Measurements from ENCODE around the gene PCSK5.

PCSK5 gene

DNA sequence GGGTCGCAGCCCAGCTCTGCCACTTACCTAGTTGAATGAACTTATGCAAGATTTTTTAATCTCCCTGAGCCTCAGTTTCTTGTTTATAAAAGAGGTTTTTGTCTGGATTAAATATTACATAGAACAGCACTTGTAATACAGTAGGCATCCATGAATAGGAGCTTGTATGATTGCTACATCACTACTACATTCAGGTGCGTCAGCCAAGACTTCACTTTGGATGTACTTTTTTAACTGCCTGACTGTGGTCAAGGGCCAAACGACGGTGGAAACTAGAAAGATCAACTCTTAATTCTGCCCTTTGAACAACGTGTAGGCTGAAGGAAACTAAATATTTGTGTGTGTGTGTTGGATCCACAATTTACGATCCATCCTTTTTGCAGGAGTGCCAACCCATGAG is 330.9 kb downstream of the PCSK5 start:
- ChIA-PET CTCF (no interaction called here), POLR2A (no interaction called here)
- no peak for DNase-seq (ENCODE audit: low read depth, low spot score)
- H3K4me3 ChIP-seq (ENCODE audit: low read depth, low read length), result no peak overlapping the region
- TF ChIP-seq, protein P1, sequence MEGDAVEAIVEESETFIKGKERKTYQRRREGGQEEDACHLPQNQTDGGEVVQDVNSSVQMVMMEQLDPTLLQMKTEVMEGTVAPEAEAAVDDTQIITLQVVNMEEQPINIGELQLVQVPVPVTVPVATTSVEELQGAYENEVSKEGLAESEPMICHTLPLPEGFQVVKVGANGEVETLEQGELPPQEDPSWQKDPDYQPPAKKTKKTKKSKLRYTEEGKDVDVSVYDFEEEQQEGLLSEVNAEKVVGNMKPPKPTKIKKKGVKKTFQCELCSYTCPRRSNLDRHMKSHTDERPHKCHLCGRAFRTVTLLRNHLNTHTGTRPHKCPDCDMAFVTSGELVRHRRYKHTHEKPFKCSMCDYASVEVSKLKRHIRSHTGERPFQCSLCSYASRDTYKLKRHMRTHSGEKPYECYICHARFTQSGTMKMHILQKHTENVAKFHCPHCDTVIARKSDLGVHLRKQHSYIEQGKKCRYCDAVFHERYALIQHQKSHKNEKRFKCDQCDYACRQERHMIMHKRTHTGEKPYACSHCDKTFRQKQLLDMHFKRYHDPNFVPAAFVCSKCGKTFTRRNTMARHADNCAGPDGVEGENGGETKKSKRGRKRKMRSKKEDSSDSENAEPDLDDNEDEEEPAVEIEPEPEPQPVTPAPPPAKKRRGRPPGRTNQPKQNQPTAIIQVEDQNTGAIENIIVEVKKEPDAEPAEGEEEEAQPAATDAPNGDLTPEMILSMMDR (IDR thresholded peaks at IDR 0.05; ENCODE audit: insufficient read depth, low read length, missing control alignments), result no peak

DNA sequence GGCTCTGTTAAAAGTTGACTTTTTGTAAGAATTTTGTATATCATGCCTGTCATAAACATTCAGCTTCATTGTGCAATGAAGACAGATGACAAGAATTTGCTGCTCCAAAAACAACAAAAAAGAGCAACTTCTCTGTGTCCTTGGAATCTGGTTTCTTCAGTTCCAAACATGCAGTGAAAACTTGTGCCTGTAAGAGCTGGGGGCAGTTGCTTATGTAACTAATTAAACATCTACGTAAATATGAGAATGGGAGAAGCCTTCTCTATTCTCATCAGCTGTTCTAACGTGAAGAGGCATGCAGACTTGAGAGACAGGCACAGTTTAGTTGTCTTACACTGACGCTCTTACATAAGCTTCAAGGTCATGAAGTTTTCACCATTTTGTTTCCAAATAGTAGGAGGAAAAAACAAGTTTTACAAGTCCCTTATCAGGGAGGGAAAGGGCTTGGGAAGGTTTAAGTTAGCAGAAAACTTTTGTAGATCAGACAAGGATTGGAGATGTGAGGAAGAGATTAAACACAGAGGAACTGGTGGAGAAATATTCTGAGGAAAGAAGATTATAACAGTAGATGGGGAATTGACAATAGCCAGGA is 333.4 kb downstream of the PCSK5 start:
- no peak for DNase-seq (ENCODE audit: low read depth, low spot score)
- H3K4me3 ChIP-seq (ENCODE audit: low read depth, low read length), result no peak overlapping the region
- ChIA-PET CTCF (interaction anchor here (1.4 kb wide), 1 partner anchor 19 kb away, joined by 4 read pairs; no protein-coding TSS in a partner anchor), POLR2A (no interaction called here)
- TF ChIP-seq, protein P1 (IDR thresholded peaks at IDR 0.05; ENCODE audit: insufficient read depth, low read length, missing control alignments), result no peak

DNA sequence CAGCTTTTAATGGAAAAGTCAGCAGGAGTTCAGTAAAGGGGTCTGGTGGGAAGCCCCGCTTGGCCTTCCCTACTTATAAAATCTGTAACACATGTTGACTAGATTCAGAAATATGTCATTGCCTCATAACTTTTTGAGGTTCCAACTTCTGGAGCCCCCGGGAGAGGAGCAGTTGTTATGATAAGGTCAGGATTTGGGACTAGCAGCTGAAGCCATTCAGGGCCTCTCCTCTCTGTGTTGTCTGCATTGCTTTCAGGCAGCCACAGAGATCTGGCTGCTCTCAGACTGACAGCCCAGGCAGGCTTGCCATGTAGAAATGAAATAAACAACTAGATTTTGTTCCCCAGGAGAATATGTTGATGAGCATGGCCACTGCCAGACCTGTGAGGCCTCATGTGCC is 336.7 kb downstream of the PCSK5 start:
- no peak for DNase-seq (ENCODE audit: low read depth, low spot score)
- ChIA-PET POLR2A (no interaction called here), CTCF (no interaction called here)
- TF ChIP-seq, protein P1 (IDR thresholded peaks at IDR 0.05; ENCODE audit: insufficient read depth, low read length, missing control alignments), result no peak
- no peak overlapping the region for H3K4me3 ChIP-seq (ENCODE audit: low read depth, low read length)

DNA sequence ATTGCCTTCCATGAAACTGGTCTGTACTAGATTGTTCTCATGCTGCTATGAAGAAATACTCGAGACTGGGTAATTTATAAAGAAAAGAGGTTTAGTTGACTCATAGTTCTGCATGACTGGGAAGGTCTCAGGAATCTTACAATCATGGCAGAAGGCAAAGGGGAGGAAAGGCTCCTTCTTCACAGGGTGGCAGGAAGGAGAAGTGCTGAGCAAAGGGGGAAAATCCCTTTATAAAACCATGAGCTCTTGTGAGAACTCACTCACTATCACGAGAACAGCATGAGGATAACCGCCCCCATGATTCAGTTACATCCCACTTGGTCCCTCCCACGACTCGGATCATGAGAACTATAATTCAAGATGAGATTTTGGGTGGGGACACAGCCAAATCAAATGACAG is 340.5 kb downstream of the PCSK5 start:
- no peak for DNase-seq (ENCODE audit: low read depth, low spot score)
- ChIA-PET POLR2A (no interaction called here), CTCF (interaction anchor here (1.0 kb wide), 1 partner anchor 95 kb away, joined by 3 read pairs; no protein-coding TSS in a partner anchor)
- TF ChIP-seq, protein P1 (IDR thresholded peaks at IDR 0.05; ENCODE audit: insufficient read depth, low read length, missing control alignments), result no peak
- no peak overlapping the region for H3K4me3 ChIP-seq (ENCODE audit: low read depth, low read length)

DNA sequence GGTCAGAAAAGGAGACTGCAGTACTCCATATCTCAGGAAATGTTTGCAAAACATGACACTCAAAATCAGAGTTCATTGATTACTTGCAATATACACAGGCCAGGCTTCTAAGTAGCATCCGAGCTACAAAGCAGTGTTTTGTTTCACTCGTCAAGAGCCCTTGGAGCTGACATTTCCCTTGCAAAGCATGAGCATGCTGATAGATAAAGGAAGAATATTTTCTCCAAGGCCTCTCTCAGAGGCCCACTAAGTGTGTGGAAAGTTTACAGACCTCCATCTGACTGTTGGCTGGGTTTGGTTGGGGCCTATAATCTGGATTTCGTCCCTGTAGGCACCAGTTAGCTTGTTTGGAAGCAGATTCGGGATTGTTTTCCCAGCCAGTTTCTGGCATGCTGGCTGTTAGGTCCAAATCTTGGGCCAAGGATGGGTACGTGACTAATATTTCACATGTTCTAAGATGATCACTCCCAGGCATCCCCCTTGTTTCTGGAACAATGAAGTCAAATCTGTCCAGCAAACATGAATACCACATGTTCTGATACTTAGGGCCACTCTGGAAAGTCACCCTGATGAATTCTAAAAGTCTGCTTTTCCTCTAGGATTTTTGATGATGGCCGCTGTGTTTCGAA is 342.5 kb downstream of the PCSK5 start:
- TF ChIP-seq, protein P1 (IDR thresholded peaks at IDR 0.05; ENCODE audit: insufficient read depth, low read length, missing control alignments), result no peak
- ChIA-PET POLR2A (no interaction called here), CTCF (no interaction called here)
- DNase-seq (ENCODE audit: low read depth, low spot score), result no peak
- H3K4me3 ChIP-seq (ENCODE audit: low read depth, low read length), result no peak overlapping the region

DNA sequence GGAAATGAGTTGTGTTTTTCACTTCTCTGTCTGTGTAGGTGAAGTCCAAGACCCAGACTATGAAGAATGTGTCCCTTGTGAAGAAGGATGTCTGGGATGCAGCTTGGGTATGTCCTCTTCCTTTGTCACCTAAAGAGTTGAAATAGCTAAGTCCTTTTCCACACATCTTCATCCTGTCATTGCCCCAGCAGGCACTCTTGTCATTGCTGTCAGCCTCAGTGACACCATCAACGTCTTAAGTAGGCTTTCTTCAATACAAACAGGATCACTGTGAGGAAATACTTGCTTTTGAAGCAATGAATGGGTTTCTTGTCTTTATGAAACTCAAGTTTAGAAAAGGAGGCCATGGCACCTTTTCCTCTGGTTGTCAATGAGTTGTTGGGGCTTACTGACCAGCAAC is 350.1 kb downstream of the PCSK5 start:
- ChIA-PET CTCF (no interaction called here), POLR2A (no interaction called here)
- TF ChIP-seq, protein P1 (IDR thresholded peaks at IDR 0.05; ENCODE audit: insufficient read depth, low read length, missing control alignments), result no peak
- H3K4me3 ChIP-seq (ENCODE audit: low read depth, low read length), result no peak overlapping the region
- no peak for DNase-seq (ENCODE audit: low read depth, low spot score)

All from AG04449 (cell line).